Naive thymus-derived CD4-positive, alpha-beta T cell (primary cell): Measurements from ENCODE around the gene CLRN3. TPM values are rescaled to one million over a fixed set of nuclear protein-coding genes. Genes with fewer than 3 reads are reported as not detected.

Experiments
- ATAC-seq: fragments of 150-1000 bp; cut with Tn5 transposase; 2 replicates; pipeline ENCODE4 v1.10.0; 2021; ENCODE audit warnings: mild to moderate bottlenecking, moderate library complexity
- CTCF ChIA-PET: fragments of 350-600 bp; sonication (Branson Sonifier 250); formaldehyde crosslinking; loops from one replicate; lab custom pipeline; 2021; ENCODE audit warnings: antibody characterized with exemption; lab: Charles Lee
- POLR2A ChIA-PET: fragments of 350-600 bp; sonication (Branson Sonifier 250); formaldehyde crosslinking; loops from one replicate; lab custom pipeline; 2021; ENCODE audit warnings: antibody characterized with exemption, inconsistent platforms; lab: Charles Lee
- DNase-seq, 9 donors: peaks; one replicate each; pipeline versions ENCODE4 v3.0.0 to v3.0.0-alpha.2; 2020 to 2022; ENCODE audit warnings: mixed read lengths in 1 of 9
- H3K27ac ChIP-seq: one replicate; pipeline ENCODE4 v1.7.0; 2013; ENCODE audit warnings: mild to moderate bottlenecking, low read depth, low read length, moderate library complexity
- H3K27me3 ChIP-seq, 2 donors: one replicate each; pipeline ENCODE4 v1.7.0; 2013; ENCODE audit warnings: low read length in 2 of 2, mild to moderate bottlenecking in 2 of 2, moderate library complexity in 2 of 2; ENCODE audit not compliant: control insufficient read depth in 2 of 2, insufficient read depth in 2 of 2
- H3K36me3 ChIP-seq, 3 experiments: 1 replicate in 2 of 3; 2 replicates in 1 of 3; pipeline ENCODE4 v1.7.0; 2013; ENCODE audit warnings: low read length in 3 of 3, mild to moderate bottlenecking in 3 of 3, moderate library complexity in 1 of 3; ENCODE audit not compliant: insufficient read depth in 3 of 3, control insufficient read depth in 2 of 3
- H3K4me1 ChIP-seq, 2 donors: one replicate each; pipeline ENCODE4 v1.7.0; 2013; ENCODE audit warnings: low read length in 2 of 2, mild to moderate bottlenecking in 2 of 2, moderate library complexity in 1 of 2; ENCODE audit not compliant: control insufficient read depth in 2 of 2, insufficient read depth in 2 of 2
- H3K4me3 ChIP-seq: 2 replicates; pipeline ENCODE4 v1.7.0; 2013; ENCODE audit warnings: mild to moderate bottlenecking, low read length
- H3K9me3 ChIP-seq, 3 experiments: 1 replicate in 2 of 3; 2 replicates in 1 of 3; pipeline ENCODE4 v1.7.0; 2013; ENCODE audit warnings: low read length in 3 of 3; ENCODE audit not compliant: control insufficient read depth in 2 of 3
- H3K27ac Mint-ChIP-seq, 9 donors: one replicate each; pipeline ENCODE4 v1.8.0; 2020 to 2022; ENCODE audit warnings: mixed read lengths in 9 of 9, mild to moderate bottlenecking in 8 of 9, moderate library complexity in 5 of 9, inconsistent platforms in 2 of 9
- H3K27me3 Mint-ChIP-seq, 5 donors: one replicate each; pipeline ENCODE4 v1.8.0; 2021 to 2022; ENCODE audit warnings: mixed read lengths in 5 of 5, mild to moderate bottlenecking in 1 of 5
- H3K36me3 Mint-ChIP-seq, 5 donors: one replicate each; pipeline ENCODE4 v1.8.0; 2020 to 2022; ENCODE audit warnings: mixed read lengths in 5 of 5, mild to moderate bottlenecking in 3 of 5, inconsistent platforms in 1 of 5
- H3K4me1 Mint-ChIP-seq, 7 donors: one replicate each; pipeline ENCODE4 v1.8.0; 2020 to 2022; ENCODE audit warnings: mixed read lengths in 7 of 7, mild to moderate bottlenecking in 3 of 7, inconsistent platforms in 1 of 7
- H3K4me3 Mint-ChIP-seq, 10 donors: one replicate each; pipeline ENCODE4 v1.8.0; 2020 to 2022; ENCODE audit warnings: mild to moderate bottlenecking in 10 of 10, mixed read lengths in 10 of 10, moderate library complexity in 6 of 10, inconsistent platforms in 2 of 10
- H3K9me3 Mint-ChIP-seq, 11 donors: one replicate each; pipeline ENCODE4 v1.8.0; 2020 to 2022; ENCODE audit warnings: mixed read lengths in 11 of 11, mild to moderate bottlenecking in 4 of 11, inconsistent platforms in 1 of 11, moderate library complexity in 1 of 11
- intact Hi-C, 2 donors: fragments of 100-400 bp; cut with micrococcal nuclease; formaldehyde crosslinking; loops; one replicate each; pipeline ENCODE4 v1.15.1; 2023
- polyA plus RNA-seq, 2 donors: library from polyadenylated mRNA; unstranded; fragments of 300-500 nt; fragmentation: Illumina TruSeq; gene quantifications; one replicate each; pipeline ENCODE4 v1.2.3, GENCODE V29; 2021
- total RNA-seq, 6 experiments: library from RNA in 5 of 6; stranded (reverse) in 5 of 6; gene quantifications; 1 replicate in 5 of 6; 2 replicates in 1 of 6; pipeline ENCODE4 v1.2.3 and lab custom pipeline; 2021 to 2026

Gene CLRN3
- total and polyA plus RNA-seq, 7 experiments from 2014 or later = not detected

DNA sequence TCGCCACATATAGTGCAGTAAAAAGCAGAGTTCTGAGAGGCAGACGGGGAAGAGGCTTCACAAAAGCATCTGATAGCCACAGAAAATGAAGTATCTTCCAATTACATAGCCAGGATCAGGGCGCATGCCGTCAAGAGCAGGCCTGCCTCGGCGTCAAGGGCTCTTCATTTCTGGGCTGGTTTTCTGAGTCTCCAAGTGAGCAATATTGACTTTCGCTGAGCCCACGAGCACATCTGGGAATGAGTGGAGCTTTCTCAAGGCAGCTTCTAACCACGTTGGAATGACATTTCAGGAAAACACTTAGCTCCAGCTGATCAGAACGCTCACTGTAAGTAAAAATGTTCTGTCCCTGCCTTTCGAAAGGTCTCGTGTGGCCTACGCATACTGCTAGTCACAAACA lies 51.9 kb downstream of the CLRN3 start:
- Histone ChIP-seq H3K36me3 (no peaks in the 10 kb centered on the region), H3K27me3 (no peaks in the 10 kb centered on the region), H3K4me3 (no peak overlapping the region), H3K9me3 (no peaks in the 10 kb centered on the region), H3K27ac (no peak overlapping the region), H3K4me1 (no peaks in the 10 kb centered on the region)
- Mint-ChIP-seq H3K27me3 (peaks cover 3 to 16% (median 7%) of the 10 kb centered on the region in 5 donors), H3K4me3 (no peak overlapping the region), H3K4me1 (peaks cover 0 to 1% (median 0%) of the 10 kb centered on the region in 7 donors), H3K36me3 (no peaks in the 10 kb centered on the region), H3K9me3 (peaks cover 0 to 3% (median 0%) of the 10 kb centered on the region in 11 donors), H3K27ac (no peak overlapping the region)
- intact Hi-C loops = no loop called here
- POLR2A ChIA-PET = no interaction called here
- no peak for DNase-seq
- CTCF ChIA-PET = no interaction called here
- ATAC-seq = no peak

DNA sequence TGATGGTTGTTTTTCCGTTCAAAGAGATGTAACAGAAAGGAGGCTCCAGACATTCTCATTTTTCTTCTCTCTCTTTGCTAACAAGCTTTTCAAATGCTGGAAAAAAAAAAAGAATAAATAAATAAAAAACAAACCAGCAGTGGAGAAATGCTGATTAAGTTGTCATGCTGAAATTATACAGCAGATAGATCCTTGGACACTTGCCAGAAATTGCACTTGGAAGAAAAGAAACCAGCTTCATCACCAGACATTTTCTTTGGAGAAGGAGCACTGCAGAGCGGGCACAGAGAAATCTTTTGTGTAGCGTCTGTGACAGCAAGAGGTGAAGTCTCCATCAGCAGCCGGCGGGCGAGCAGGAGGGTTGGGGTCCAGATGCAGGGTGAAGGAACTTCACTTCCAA lies 55.8 kb downstream of the CLRN3 start:
- H3K27ac Mint-ChIP-seq = no peak overlapping the region
- no peak overlapping the region for H3K27ac ChIP-seq
- ATAC-seq (no peak), DNase-seq (no peak)
- H3K27me3 ChIP-seq = no peaks in the 10 kb centered on the region
- intact Hi-C loops = no loop called here
- peaks cover 3 to 24% (median 12%) of the 10 kb centered on the region in 5 donors for H3K27me3 Mint-ChIP-seq
- H3K9me3 ChIP-seq = no peaks in the 10 kb centered on the region
- H3K9me3 Mint-ChIP-seq = peaks cover 0 to 3% (median 0%) of the 10 kb centered on the region in 11 donors
- ChIA-PET POLR2A (no interaction called here), CTCF (no interaction called here)
- H3K4me1 Mint-ChIP-seq = no peaks in the 10 kb centered on the region
- no peaks in the 10 kb centered on the region for H3K36me3 ChIP-seq
- H3K4me3 Mint-ChIP-seq = no peak overlapping the region
- no peaks in the 10 kb centered on the region for H3K4me1 ChIP-seq
- H3K4me3 ChIP-seq = no peak overlapping the region
- no peaks in the 10 kb centered on the region for H3K36me3 Mint-ChIP-seq

DNA sequence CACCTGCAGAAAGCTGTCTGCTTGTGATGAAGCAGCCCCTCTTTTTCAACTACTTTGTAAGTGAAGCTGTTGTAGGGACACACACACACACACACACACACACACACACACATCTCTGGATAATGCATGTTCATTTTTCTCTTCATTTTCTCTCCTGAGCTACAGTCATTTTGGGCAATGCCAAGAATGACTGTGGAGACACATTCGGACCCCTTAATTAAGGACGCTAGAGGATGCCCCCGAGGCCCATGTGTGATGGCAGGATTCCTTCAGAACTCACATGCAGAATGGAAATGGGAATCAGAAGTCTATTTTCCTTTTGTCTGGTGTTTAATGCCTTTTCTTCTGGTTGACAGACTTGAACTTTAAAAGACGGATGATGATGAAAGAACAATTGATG lies 56.6 kb downstream of the CLRN3 start:
- Histone ChIP-seq H3K36me3 (no peaks in the 10 kb centered on the region), H3K9me3 (no peaks in the 10 kb centered on the region), H3K27me3 (no peaks in the 10 kb centered on the region), H3K27ac (no peak overlapping the region), H3K4me1 (no peaks in the 10 kb centered on the region), H3K4me3 (no peak overlapping the region)
- H3K27me3 Mint-ChIP-seq = peaks cover 3 to 31% (median 18%) of the 10 kb centered on the region in 5 donors
- peaks cover 0 to 3% (median 0%) of the 10 kb centered on the region in 11 donors for H3K9me3 Mint-ChIP-seq
- POLR2A ChIA-PET = no interaction called here
- CTCF ChIA-PET = no interaction called here
- H3K27ac Mint-ChIP-seq = no peak overlapping the region
- intact Hi-C loops = no loop called here
- no peak for DNase-seq
- no peak overlapping the region for H3K4me3 Mint-ChIP-seq
- H3K4me1 Mint-ChIP-seq = no peaks in the 10 kb centered on the region
- H3K36me3 Mint-ChIP-seq = no peaks in the 10 kb centered on the region
- ATAC-seq = no peak

GRCh38 chr10:127834791-127835190 lies 58.0 kb downstream of the CLRN3 start:
- intact Hi-C loops = no loop called here
- no peak for DNase-seq

DNA sequence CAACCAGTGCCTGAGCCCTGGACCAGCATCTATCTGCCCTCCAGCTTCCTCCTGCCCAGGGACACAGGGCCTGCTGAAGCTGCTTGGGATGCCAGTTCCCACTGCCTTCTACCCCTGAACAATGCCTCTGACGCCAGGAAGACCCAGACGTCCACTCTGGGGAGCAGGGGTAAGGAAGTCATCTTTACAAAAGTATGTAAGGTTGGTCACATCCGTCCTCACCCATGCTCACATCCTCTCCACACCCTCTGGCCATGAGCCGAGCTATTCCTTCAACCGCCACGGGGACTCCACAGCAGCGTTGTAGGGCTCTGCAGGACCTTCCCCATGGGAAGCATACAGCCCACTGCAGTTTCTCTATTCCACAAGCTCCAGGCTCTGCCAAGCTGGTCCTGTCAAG lies 58.5 kb downstream of the CLRN3 start:
- Mint-ChIP-seq H3K9me3 (peaks cover 0 to 3% (median 0%) of the 10 kb centered on the region in 11 donors), H3K4me3 (no peak overlapping the region), H3K36me3 (no peaks in the 10 kb centered on the region), H3K27ac (no peak overlapping the region), H3K4me1 (no peaks in the 10 kb centered on the region), H3K27me3 (peaks cover 3 to 31% (median 23%) of the 10 kb centered on the region in 5 donors)
- ChIA-PET POLR2A (no interaction called here), CTCF (no interaction called here)
- DNase-seq (no peak), ATAC-seq (no peak)
- Histone ChIP-seq H3K36me3 (no peaks in the 10 kb centered on the region), H3K27me3 (no peaks in the 10 kb centered on the region), H3K4me3 (no peak overlapping the region), H3K9me3 (no peaks in the 10 kb centered on the region), H3K4me1 (no peaks in the 10 kb centered on the region), H3K27ac (no peak overlapping the region)
- intact Hi-C loops = no loop called here

More at GRCh38 chr10:127834791-127835190, 58.0 kb downstream of the CLRN3 start:
- H3K27ac ChIP-seq = no peak overlapping the region
- no peaks in the 10 kb centered on the region for H3K9me3 ChIP-seq
- no peak overlapping the region for H3K4me3 Mint-ChIP-seq
- H3K4me3 ChIP-seq = no peak overlapping the region
- H3K27me3 ChIP-seq = no peaks in the 10 kb centered on the region
- POLR2A ChIA-PET = no interaction called here
- peaks cover 0 to 3% (median 0%) of the 10 kb centered on the region in 11 donors for H3K9me3 Mint-ChIP-seq
- no peaks in the 10 kb centered on the region for H3K4me1 Mint-ChIP-seq
- no peak overlapping the region for H3K27ac Mint-ChIP-seq
- no peaks in the 10 kb centered on the region for H3K36me3 Mint-ChIP-seq
- ATAC-seq = no peak
- CTCF ChIA-PET = no interaction called here
- H3K4me1 ChIP-seq = no peaks in the 10 kb centered on the region
- peaks cover 3 to 31% (median 23%) of the 10 kb centered on the region in 5 donors for H3K27me3 Mint-ChIP-seq
- no peaks in the 10 kb centered on the region for H3K36me3 ChIP-seq

GRCh38 chr10:127833804-127834203 lies 58.9 kb downstream of the CLRN3 start:
- Mint-ChIP-seq H3K4me1 (no peaks in the 10 kb centered on the region), H3K9me3 (peaks cover 0 to 3% (median 0%) of the 10 kb centered on the region in 11 donors), H3K27me3 (peaks cover 3 to 31% (median 23%) of the 10 kb centered on the region in 5 donors), H3K36me3 (no peaks in the 10 kb centered on the region), H3K27ac (no peak overlapping the region), H3K4me3 (no peak overlapping the region)
- DNase-seq (no peak), ATAC-seq (no peak)
- Histone ChIP-seq H3K4me3 (no peak overlapping the region), H3K9me3 (no peaks in the 10 kb centered on the region), H3K27me3 (no peaks in the 10 kb centered on the region), H3K36me3 (no peaks in the 10 kb centered on the region), H3K27ac (no peak overlapping the region), H3K4me1 (no peaks in the 10 kb centered on the region)
- CTCF ChIA-PET = no interaction called here
- intact Hi-C loops = no loop called here
- POLR2A ChIA-PET = no interaction called here

DNA sequence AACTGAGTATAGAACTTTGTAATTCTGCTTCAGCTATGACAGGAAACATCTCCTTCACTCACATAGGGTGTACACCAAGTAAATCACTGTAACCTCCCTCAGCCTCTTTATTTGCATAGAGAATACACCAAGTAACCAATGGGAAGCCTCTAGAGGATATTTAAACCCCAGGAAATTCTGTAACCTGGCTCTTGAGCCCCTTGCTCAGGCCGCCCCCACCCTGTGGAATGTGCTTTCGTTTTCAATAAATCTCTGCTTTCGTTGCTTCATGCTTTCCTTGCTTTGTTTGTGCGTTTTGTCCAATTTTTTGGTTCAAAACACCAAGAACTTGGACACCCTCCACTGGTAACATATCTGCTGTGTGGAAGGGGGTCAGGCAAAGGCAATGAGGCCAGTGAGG lies 60.2 kb downstream of the CLRN3 start:
- ATAC-seq = no peak
- H3K27ac ChIP-seq = no peak overlapping the region
- ChIA-PET POLR2A (no interaction called here), CTCF (no interaction called here)
- no peaks in the 10 kb centered on the region for H3K4me1 Mint-ChIP-seq
- H3K27ac Mint-ChIP-seq = no peak overlapping the region
- H3K4me3 ChIP-seq = no peak overlapping the region
- intact Hi-C loops = no loop called here
- H3K9me3 ChIP-seq = no peaks in the 10 kb centered on the region
- no peaks in the 10 kb centered on the region for H3K36me3 Mint-ChIP-seq
- no peaks in the 10 kb centered on the region for H3K36me3 ChIP-seq
- peaks cover 0 to 31% (median 17%) of the 10 kb centered on the region in 5 donors for H3K27me3 Mint-ChIP-seq
- no peaks in the 10 kb centered on the region for H3K4me1 ChIP-seq
- no peaks in the 10 kb centered on the region for H3K9me3 Mint-ChIP-seq
- no peak for DNase-seq
- H3K27me3 ChIP-seq = no peaks in the 10 kb centered on the region
- H3K4me3 Mint-ChIP-seq = no peak overlapping the region
